Glutamatergic neuron (in vitro differentiated cells): ENCODE data around the gene EIF4A3. TPM values are rescaled to one million over a fixed set of nuclear protein-coding genes. Genes with fewer than 3 reads are reported as not detected.
A peak's percentile ranks its signal among the peaks of the same experiment; 100 is the strongest.

Source experiments
- DNase-seq: peaks from one replicate; pipeline ENCODE4 v3.0.0; 2022
- H3K27ac Mint-ChIP-seq: one replicate; pipeline ENCODE4 v1.8.0; 2020; ENCODE audit warnings: mild to moderate bottlenecking, mixed read lengths, inconsistent platforms; ENCODE audit not compliant: unreplicated experiment
- H3K27me3 Mint-ChIP-seq: one replicate; pipeline ENCODE4 v1.8.0; 2020; ENCODE audit warnings: mild to moderate bottlenecking, moderate library complexity, mixed read lengths, inconsistent platforms; ENCODE audit not compliant: unreplicated experiment
- H3K36me3 Mint-ChIP-seq: one replicate; pipeline ENCODE4 v1.8.0; 2020; ENCODE audit warnings: mild to moderate bottlenecking, mixed read lengths, inconsistent platforms; ENCODE audit not compliant: unreplicated experiment
- H3K4me1 Mint-ChIP-seq: one replicate; pipeline ENCODE4 v1.8.0; 2020; ENCODE audit warnings: mild to moderate bottlenecking, low read depth, mixed read lengths, inconsistent platforms; ENCODE audit not compliant: unreplicated experiment
- H3K4me3 Mint-ChIP-seq: one replicate; pipeline ENCODE4 v1.8.0; 2020; ENCODE audit warnings: mild to moderate bottlenecking, mixed read lengths, inconsistent platforms; ENCODE audit not compliant: unreplicated experiment
- H3K9me3 Mint-ChIP-seq: one replicate; pipeline ENCODE4 v1.8.0; 2020; ENCODE audit warnings: mild to moderate bottlenecking, moderate library complexity, mixed read lengths, inconsistent platforms; ENCODE audit not compliant: unreplicated experiment
- CTCF ChIP-seq: fragments of 200-600 bp; sonication (generic); IDR thresholded peaks from one replicate; pipeline ENCODE4 v1.5.0; 2021; ENCODE audit not compliant: partially characterized antibody, unreplicated experiment
- total RNA-seq: library from RNA; stranded (reverse); fragmentation: NEBNext Ultra II Directional; extraction: Animal tissue kit (Norgen Biotek cat#: 25700); gene quantifications from one replicate; pipeline ENCODE4 v1.2.1, GENCODE V29; 2021; ENCODE audit not compliant: unreplicated experiment

The EIF4A3 gene
- total RNA-seq, 1 donor from 2014 or later: 110 TPM

GRCh38 chr17:80116276-80116920 lies 30.5 kb downstream of the EIF4A3 start:
- DNase-seq: no peak
- H3K4me1 Mint-ChIP-seq: peaks cover 20% of the 10 kb centered on the region
- peak overlapping the region; percentile 25 for H3K4me3 Mint-ChIP-seq
- peaks cover 14% of the 10 kb centered on the region for H3K27me3 Mint-ChIP-seq
- H3K27ac Mint-ChIP-seq: peak overlapping the region; percentile 74
- H3K36me3 Mint-ChIP-seq: peaks cover 27% of the 10 kb centered on the region
- TF ChIP-seq CTCF: no peak
- peaks cover 40% of the 10 kb centered on the region for H3K9me3 Mint-ChIP-seq

- no peak overlapping the region for H3K4me3 Mint-ChIP-seq
- DNase-seq: no peak
- H3K27me3 Mint-ChIP-seq: peaks cover 14% of the 10 kb centered on the region
- no peak for TF ChIP-seq CTCF
- peaks cover 27% of the 10 kb centered on the region for H3K36me3 Mint-ChIP-seq
- peaks cover 22% of the 10 kb centered on the region for H3K4me1 Mint-ChIP-seq
- peaks cover 43% of the 10 kb centered on the region for H3K9me3 Mint-ChIP-seq
- H3K27ac Mint-ChIP-seq: peak overlapping the region; percentile 2
These were observed 31.8 kb downstream of the EIF4A3 start for GRCh38 chr17:80115159-80115558.

- peaks cover 14% of the 10 kb centered on the region for H3K27me3 Mint-ChIP-seq
- peaks cover 42% of the 10 kb centered on the region for H3K9me3 Mint-ChIP-seq
- H3K4me1 Mint-ChIP-seq: peaks cover 20% of the 10 kb centered on the region
- peak overlapping the region; percentile 29 for H3K27ac Mint-ChIP-seq
- no peak for TF ChIP-seq CTCF
- H3K4me3 Mint-ChIP-seq: no peak overlapping the region
- H3K36me3 Mint-ChIP-seq: peaks cover 27% of the 10 kb centered on the region
- no peak for DNase-seq
These were observed 32.2 kb downstream of the EIF4A3 start for GRCh38 chr17:80114758-80115157.

GRCh38 chr17:80113033-80113484 lies 33.9 kb downstream of the EIF4A3 start:
- peaks cover 13% of the 10 kb centered on the region for H3K4me1 Mint-ChIP-seq
- no peak overlapping the region for H3K27ac Mint-ChIP-seq
- no peak for DNase-seq
- H3K36me3 Mint-ChIP-seq: peaks cover 27% of the 10 kb centered on the region
- peaks cover 6% of the 10 kb centered on the region for H3K27me3 Mint-ChIP-seq
- H3K4me3 Mint-ChIP-seq: no peak overlapping the region
- no peak for TF ChIP-seq CTCF
- peaks cover 33% of the 10 kb centered on the region for H3K9me3 Mint-ChIP-seq

GRCh38 chr17:80112471-80113032 lies 34.4 kb downstream of the EIF4A3 start:
- H3K4me3 Mint-ChIP-seq: no peak overlapping the region
- H3K36me3 Mint-ChIP-seq: peaks cover 27% of the 10 kb centered on the region
- TF ChIP-seq CTCF: no peak
- H3K9me3 Mint-ChIP-seq: peaks cover 33% of the 10 kb centered on the region
- no peak overlapping the region for H3K27ac Mint-ChIP-seq
- peaks cover 13% of the 10 kb centered on the region for H3K4me1 Mint-ChIP-seq
- DNase-seq: no peak
- peaks cover 6% of the 10 kb centered on the region for H3K27me3 Mint-ChIP-seq
